Astrocyte (in vitro differentiated cells and primary cell): ENCODE measurements around the gene TBC1D14.

ENCODE experiments used
- CTCF ChIP-seq: IDR thresholded peaks from 2 replicates; pipeline ENCODE4 v1.5.1; 2011; ENCODE audit warnings: low read depth, mild to moderate bottlenecking, inconsistent platforms, low read length, moderate library complexity; ENCODE audit not compliant: insufficient read depth
- EZH2 ChIP-seq: IDR thresholded peaks from 2 replicates; pipeline ENCODE4 v1.6.1; 2012; ENCODE audit warnings: mild to moderate bottlenecking, low read length, inconsistent platforms; ENCODE audit not compliant: insufficient read depth

- TF ChIP-seq CTCF, result no peak
- no peak for TF ChIP-seq EZH2
These were observed 29.1 kb downstream of the TBC1D14 start for GRCh38 chr4:6938647-6939271.
